ENCODE results near the gene ECSIT. TPM values are rescaled to one million over a fixed set of nuclear protein-coding genes. Genes with fewer than 3 reads are reported as not detected.

The ECSIT gene
- total RNA-seq, 1 experiment from 2014 or later, result 56.4 TPM

DNA sequence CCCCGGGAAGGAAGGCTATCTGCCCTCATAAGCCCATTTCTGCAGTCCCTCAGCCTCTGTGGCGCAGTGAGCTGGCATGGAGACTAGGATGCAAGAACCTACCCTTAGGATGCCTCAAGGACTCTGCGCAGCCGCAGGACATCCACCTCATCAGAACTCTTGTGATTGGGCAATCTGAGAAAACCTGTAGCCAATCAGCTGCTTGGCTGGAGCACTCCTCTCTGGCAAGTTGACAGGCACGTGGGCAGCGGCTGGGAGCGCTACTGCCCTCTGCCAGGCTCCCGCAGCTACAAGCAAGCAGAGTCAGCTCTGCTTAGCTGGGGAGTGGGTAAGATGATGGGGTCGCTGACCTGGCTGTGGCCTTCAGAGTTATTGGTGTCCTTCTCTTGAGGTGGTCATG lies 1.5 kb upstream of the ECSIT start (continued):
- TF ChIP-seq, protein P1, sequence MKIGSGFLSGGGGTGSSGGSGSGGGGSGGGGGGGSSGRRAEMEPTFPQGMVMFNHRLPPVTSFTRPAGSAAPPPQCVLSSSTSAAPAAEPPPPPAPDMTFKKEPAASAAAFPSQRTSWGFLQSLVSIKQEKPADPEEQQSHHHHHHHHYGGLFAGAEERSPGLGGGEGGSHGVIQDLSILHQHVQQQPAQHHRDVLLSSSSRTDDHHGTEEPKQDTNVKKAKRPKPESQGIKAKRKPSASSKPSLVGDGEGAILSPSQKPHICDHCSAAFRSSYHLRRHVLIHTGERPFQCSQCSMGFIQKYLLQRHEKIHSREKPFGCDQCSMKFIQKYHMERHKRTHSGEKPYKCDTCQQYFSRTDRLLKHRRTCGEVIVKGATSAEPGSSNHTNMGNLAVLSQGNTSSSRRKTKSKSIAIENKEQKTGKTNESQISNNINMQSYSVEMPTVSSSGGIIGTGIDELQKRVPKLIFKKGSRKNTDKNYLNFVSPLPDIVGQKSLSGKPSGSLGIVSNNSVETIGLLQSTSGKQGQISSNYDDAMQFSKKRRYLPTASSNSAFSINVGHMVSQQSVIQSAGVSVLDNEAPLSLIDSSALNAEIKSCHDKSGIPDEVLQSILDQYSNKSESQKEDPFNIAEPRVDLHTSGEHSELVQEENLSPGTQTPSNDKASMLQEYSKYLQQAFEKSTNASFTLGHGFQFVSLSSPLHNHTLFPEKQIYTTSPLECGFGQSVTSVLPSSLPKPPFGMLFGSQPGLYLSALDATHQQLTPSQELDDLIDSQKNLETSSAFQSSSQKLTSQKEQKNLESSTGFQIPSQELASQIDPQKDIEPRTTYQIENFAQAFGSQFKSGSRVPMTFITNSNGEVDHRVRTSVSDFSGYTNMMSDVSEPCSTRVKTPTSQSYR (CRISPR knock-in tag; IDR thresholded peaks at IDR 0.05), result no peak
- TF ChIP-seq, protein P2, sequence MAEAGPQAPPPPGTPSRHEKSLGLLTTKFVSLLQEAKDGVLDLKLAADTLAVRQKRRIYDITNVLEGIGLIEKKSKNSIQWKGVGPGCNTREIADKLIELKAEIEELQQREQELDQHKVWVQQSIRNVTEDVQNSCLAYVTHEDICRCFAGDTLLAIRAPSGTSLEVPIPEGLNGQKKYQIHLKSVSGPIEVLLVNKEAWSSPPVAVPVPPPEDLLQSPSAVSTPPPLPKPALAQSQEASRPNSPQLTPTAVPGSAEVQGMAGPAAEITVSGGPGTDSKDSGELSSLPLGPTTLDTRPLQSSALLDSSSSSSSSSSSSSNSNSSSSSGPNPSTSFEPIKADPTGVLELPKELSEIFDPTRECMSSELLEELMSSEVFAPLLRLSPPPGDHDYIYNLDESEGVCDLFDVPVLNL (CRISPR knock-in tag; IDR thresholded peaks at IDR 0.05; ENCODE audit: borderline replicate concordance, low read depth), result no peak
- TF ChIP-seq ETV6 (CRISPR knock-in tag; IDR thresholded peaks at IDR 0.05) (peak; percentile 62; the same call in 1 of the 2 replicates), CREB1 (CRISPR knock-in tag; IDR thresholded peaks at IDR 0.05) (no peak), TP53 (CRISPR knock-in tag; IDR thresholded peaks at IDR 0.05) (0 out of 2 replicates have a peak, but pooled peaks have one; percentile 55), FOXJ3 (CRISPR knock-in tag; IDR thresholded peaks at IDR 0.05; ENCODE audit: borderline replicate concordance) (no peak), ESRRA (CRISPR knock-in tag; IDR thresholded peaks at IDR 0.05; ENCODE audit: borderline replicate concordance) (no peak), HMGA2 (CRISPR knock-in tag; IDR thresholded peaks at IDR 0.05) (no peak), ZNF317 (CRISPR knock-in tag; IDR thresholded peaks at IDR 0.05; ENCODE audit: borderline replicate concordance, low read depth) (no peak), MYBL2 (CRISPR knock-in tag; IDR thresholded peaks at IDR 0.05) (peak; percentile 38; the same call in 1 of the 2 replicates), IRF2 (CRISPR knock-in tag; IDR thresholded peaks at IDR 0.05; ENCODE audit: borderline replicate concordance, low read depth) (no peak)
- TF ChIP-seq, protein P3, sequence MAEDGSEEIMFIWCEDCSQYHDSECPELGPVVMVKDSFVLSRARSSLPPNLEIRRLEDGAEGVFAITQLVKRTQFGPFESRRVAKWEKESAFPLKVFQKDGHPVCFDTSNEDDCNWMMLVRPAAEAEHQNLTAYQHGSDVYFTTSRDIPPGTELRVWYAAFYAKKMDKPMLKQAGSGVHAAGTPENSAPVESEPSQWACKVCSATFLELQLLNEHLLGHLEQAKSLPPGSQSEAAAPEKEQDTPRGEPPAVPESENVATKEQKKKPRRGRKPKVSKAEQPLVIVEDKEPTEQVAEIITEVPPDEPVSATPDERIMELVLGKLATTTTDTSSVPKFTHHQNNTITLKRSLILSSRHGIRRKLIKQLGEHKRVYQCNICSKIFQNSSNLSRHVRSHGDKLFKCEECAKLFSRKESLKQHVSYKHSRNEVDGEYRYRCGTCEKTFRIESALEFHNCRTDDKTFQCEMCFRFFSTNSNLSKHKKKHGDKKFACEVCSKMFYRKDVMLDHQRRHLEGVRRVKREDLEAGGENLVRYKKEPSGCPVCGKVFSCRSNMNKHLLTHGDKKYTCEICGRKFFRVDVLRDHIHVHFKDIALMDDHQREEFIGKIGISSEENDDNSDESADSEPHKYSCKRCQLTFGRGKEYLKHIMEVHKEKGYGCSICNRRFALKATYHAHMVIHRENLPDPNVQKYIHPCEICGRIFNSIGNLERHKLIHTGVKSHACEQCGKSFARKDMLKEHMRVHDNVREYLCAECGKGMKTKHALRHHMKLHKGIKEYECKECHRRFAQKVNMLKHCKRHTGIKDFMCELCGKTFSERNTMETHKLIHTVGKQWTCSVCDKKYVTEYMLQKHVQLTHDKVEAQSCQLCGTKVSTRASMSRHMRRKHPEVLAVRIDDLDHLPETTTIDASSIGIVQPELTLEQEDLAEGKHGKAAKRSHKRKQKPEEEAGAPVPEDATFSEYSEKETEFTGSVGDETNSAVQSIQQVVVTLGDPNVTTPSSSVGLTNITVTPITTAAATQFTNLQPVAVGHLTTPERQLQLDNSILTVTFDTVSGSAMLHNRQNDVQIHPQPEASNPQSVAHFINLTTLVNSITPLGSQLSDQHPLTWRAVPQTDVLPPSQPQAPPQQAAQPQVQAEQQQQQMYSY (CRISPR knock-in tag; IDR thresholded peaks at IDR 0.05), result no peak
- TF ChIP-seq, protein P4, sequence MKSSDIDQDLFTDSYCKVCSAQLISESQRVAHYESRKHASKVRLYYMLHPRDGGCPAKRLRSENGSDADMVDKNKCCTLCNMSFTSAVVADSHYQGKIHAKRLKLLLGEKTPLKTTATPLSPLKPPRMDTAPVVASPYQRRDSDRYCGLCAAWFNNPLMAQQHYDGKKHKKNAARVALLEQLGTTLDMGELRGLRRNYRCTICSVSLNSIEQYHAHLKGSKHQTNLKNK (CRISPR knock-in tag; IDR thresholded peaks at IDR 0.05), result no peak
- TF ChIP-seq, protein P5, sequence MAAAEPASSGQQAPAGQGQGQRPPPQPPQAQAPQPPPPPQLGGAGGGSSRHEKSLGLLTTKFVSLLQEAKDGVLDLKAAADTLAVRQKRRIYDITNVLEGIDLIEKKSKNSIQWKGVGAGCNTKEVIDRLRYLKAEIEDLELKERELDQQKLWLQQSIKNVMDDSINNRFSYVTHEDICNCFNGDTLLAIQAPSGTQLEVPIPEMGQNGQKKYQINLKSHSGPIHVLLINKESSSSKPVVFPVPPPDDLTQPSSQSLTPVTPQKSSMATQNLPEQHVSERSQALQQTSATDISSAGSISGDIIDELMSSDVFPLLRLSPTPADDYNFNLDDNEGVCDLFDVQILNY (CRISPR knock-in tag; IDR thresholded peaks at IDR 0.05), result no peak
- TF ChIP-seq, protein P6, sequence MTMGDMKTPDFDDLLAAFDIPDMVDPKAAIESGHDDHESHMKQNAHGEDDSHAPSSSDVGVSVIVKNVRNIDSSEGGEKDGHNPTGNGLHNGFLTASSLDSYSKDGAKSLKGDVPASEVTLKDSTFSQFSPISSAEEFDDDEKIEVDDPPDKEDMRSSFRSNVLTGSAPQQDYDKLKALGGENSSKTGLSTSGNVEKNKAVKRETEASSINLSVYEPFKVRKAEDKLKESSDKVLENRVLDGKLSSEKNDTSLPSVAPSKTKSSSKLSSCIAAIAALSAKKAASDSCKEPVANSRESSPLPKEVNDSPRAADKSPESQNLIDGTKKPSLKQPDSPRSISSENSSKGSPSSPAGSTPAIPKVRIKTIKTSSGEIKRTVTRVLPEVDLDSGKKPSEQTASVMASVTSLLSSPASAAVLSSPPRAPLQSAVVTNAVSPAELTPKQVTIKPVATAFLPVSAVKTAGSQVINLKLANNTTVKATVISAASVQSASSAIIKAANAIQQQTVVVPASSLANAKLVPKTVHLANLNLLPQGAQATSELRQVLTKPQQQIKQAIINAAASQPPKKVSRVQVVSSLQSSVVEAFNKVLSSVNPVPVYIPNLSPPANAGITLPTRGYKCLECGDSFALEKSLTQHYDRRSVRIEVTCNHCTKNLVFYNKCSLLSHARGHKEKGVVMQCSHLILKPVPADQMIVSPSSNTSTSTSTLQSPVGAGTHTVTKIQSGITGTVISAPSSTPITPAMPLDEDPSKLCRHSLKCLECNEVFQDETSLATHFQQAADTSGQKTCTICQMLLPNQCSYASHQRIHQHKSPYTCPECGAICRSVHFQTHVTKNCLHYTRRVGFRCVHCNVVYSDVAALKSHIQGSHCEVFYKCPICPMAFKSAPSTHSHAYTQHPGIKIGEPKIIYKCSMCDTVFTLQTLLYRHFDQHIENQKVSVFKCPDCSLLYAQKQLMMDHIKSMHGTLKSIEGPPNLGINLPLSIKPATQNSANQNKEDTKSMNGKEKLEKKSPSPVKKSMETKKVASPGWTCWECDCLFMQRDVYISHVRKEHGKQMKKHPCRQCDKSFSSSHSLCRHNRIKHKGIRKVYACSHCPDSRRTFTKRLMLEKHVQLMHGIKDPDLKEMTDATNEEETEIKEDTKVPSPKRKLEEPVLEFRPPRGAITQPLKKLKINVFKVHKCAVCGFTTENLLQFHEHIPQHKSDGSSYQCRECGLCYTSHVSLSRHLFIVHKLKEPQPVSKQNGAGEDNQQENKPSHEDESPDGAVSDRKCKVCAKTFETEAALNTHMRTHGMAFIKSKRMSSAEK (CRISPR knock-in tag; IDR thresholded peaks at IDR 0.05; ENCODE audit: borderline replicate concordance), result no peak
- TF ChIP-seq, protein P7, sequence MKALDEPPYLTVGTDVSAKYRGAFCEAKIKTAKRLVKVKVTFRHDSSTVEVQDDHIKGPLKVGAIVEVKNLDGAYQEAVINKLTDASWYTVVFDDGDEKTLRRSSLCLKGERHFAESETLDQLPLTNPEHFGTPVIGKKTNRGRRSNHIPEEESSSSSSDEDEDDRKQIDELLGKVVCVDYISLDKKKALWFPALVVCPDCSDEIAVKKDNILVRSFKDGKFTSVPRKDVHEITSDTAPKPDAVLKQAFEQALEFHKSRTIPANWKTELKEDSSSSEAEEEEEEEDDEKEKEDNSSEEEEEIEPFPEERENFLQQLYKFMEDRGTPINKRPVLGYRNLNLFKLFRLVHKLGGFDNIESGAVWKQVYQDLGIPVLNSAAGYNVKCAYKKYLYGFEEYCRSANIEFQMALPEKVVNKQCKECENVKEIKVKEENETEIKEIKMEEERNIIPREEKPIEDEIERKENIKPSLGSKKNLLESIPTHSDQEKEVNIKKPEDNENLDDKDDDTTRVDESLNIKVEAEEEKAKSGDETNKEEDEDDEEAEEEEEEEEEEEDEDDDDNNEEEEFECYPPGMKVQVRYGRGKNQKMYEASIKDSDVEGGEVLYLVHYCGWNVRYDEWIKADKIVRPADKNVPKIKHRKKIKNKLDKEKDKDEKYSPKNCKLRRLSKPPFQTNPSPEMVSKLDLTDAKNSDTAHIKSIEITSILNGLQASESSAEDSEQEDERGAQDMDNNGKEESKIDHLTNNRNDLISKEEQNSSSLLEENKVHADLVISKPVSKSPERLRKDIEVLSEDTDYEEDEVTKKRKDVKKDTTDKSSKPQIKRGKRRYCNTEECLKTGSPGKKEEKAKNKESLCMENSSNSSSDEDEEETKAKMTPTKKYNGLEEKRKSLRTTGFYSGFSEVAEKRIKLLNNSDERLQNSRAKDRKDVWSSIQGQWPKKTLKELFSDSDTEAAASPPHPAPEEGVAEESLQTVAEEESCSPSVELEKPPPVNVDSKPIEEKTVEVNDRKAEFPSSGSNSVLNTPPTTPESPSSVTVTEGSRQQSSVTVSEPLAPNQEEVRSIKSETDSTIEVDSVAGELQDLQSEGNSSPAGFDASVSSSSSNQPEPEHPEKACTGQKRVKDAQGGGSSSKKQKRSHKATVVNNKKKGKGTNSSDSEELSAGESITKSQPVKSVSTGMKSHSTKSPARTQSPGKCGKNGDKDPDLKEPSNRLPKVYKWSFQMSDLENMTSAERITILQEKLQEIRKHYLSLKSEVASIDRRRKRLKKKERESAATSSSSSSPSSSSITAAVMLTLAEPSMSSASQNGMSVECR (CRISPR knock-in tag; IDR thresholded peaks at IDR 0.05; ENCODE audit: borderline replicate concordance), result peak; percentile 79; the same call in 1 of the 2 replicates
- TF ChIP-seq, protein P8, sequence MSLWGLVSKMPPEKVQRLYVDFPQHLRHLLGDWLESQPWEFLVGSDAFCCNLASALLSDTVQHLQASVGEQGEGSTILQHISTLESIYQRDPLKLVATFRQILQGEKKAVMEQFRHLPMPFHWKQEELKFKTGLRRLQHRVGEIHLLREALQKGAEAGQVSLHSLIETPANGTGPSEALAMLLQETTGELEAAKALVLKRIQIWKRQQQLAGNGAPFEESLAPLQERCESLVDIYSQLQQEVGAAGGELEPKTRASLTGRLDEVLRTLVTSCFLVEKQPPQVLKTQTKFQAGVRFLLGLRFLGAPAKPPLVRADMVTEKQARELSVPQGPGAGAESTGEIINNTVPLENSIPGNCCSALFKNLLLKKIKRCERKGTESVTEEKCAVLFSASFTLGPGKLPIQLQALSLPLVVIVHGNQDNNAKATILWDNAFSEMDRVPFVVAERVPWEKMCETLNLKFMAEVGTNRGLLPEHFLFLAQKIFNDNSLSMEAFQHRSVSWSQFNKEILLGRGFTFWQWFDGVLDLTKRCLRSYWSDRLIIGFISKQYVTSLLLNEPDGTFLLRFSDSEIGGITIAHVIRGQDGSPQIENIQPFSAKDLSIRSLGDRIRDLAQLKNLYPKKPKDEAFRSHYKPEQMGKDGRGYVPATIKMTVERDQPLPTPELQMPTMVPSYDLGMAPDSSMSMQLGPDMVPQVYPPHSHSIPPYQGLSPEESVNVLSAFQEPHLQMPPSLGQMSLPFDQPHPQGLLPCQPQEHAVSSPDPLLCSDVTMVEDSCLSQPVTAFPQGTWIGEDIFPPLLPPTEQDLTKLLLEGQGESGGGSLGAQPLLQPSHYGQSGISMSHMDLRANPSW (CRISPR knock-in tag; conservative IDR thresholded peaks at IDR 0.05; ENCODE audit: low read depth), result no peak
